Measurements from ENCODE around the gene PRR19. TPM values are rescaled to one million over a fixed set of nuclear protein-coding genes. Genes with fewer than 3 reads are reported as not detected.

PRR19 gene
- total RNA-seq, 1 experiment from 2014 or later: 3.6 TPM

- Histone ChIP-seq H3K4me1 (ENCODE audit: insufficient read depth, low read length, poor library complexity, severe bottlenecking) (no peaks in the 10 kb centered on the region), H3K4me3 (ENCODE audit: low read depth, low read length, poor library complexity, severe bottlenecking) (peak within 1 kb of the TSS; percentile 66), H3K36me3 (ENCODE audit: insufficient read depth, low read length, poor library complexity, severe bottlenecking) (no peaks in the 10 kb centered on the region), H3K27ac (ENCODE audit: low read depth, low read length, poor library complexity, severe bottlenecking) (no peak within 1 kb of the TSS), H3K27me3 (replicated peaks; ENCODE audit: insufficient read depth, low read depth, low read length, poor library complexity) (no peaks in the 10 kb centered on the region), H3K9me3 (ENCODE audit: low read depth, low read length, poor library complexity, severe bottlenecking) (no peaks in the 10 kb centered on the region)
- CTCF ChIA-PET: no interaction called here
- TF ChIP-seq EZH2 (IDR thresholded peaks at IDR 0.05; ENCODE audit: borderline replicate concordance, low read depth, low read length, poor library complexity, severe bottlenecking): no peak
- peak; percentile 34; the same call in 1 of the 2 replicates for TF ChIP-seq CTCF (conservative IDR thresholded peaks at IDR 0.05; ENCODE audit: low read depth, low read length)
- DNase-seq (ENCODE audit: low spot score): peak; percentile 68
- intact Hi-C loops (cut with micrococcal nuclease; ENCODE audit: unreplicated experiment): no loop called here
- no TSS peak for BruUV-seq (replicated peaks)
- POLR2A ChIA-PET (ENCODE audit: low non-redundant PET): no interaction called here
Observed at GRCh38 chr19:42313096-42313839, 11.3 kb downstream of the PRR19 start, which contains the start of gene TMEM145. Gene TMEM145, plus strand, starts transcription at chr19:42313309. Its CDS starts 68 bp downstream, at chr19:42313377.

DNA sequence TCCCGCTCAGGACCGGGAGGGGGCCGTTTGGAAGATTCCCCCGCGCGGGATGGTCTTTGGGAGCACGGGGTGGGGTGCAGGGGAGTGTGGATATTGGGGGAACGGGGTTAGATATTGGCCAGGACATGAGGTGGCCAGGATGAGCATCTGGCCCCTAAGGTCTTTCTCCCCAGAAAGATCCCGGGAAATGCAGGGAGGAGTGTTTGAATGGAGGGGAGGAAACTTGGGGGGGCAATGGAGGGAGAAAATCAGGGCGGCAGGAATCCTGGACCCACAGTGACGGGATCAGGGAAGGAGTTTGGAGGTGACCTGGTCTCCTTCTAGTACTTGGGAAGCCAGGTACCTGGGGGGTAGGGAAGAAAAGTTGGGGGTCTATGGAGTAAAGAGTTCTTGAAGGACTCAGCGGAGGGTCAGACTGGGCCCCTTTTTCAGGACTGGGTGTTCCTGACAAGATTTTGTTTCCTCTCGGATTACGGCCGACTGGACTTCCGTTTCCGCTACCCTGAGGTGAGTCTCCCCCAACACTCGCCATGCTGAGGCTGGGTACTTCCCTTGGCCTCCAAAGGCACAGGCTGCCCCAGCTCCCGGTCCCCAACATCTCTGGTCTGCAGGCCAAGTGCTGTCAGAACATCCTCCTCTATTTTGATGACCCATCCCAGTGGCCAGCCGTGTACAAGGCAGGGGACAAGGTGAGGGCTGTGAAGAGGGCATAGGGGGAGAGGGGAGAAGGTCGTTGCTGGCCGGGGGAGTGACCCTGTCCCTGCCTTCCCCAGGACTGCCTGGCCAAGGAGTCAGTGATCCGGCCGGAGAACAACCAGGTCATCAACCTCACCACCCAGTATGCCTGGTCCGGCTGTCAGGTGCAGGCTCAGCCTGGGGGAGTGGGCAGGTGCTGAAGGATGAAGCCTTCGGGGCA, 12.2 kb downstream of the PRR19 start:
- no TSS peak for BruUV-seq (replicated peaks)
- no peaks in the 10 kb centered on the region for H3K27me3 ChIP-seq (replicated peaks; ENCODE audit: insufficient read depth, low read depth, low read length, poor library complexity)
- intact Hi-C loops (cut with micrococcal nuclease; ENCODE audit: unreplicated experiment): no loop called here
- H3K4me3 ChIP-seq (ENCODE audit: low read depth, low read length, poor library complexity, severe bottlenecking): peak overlapping the region; percentile 66
- DNase-seq (ENCODE audit: low spot score): no peak
- ChIA-PET POLR2A (ENCODE audit: low non-redundant PET) (no interaction called here), CTCF (no interaction called here)
- no peaks in the 10 kb centered on the region for H3K36me3 ChIP-seq (ENCODE audit: insufficient read depth, low read length, poor library complexity, severe bottlenecking)
- H3K27ac ChIP-seq (ENCODE audit: low read depth, low read length, poor library complexity, severe bottlenecking): no peak overlapping the region
- TF ChIP-seq EZH2 (IDR thresholded peaks at IDR 0.05; ENCODE audit: borderline replicate concordance, low read depth, low read length, poor library complexity, severe bottlenecking) (no peak), CTCF (conservative IDR thresholded peaks at IDR 0.05; ENCODE audit: low read depth, low read length) (no peak)
- H3K9me3 ChIP-seq (ENCODE audit: low read depth, low read length, poor library complexity, severe bottlenecking): no peaks in the 10 kb centered on the region
- no peaks in the 10 kb centered on the region for H3K4me1 ChIP-seq (ENCODE audit: insufficient read depth, low read length, poor library complexity, severe bottlenecking)

GRCh38 chr19:42315024-42315423, 13.1 kb downstream of the PRR19 start:
- no peak overlapping the region for H3K27ac ChIP-seq (ENCODE audit: low read depth, low read length, poor library complexity, severe bottlenecking)
- no peak overlapping the region for H3K4me3 ChIP-seq (ENCODE audit: low read depth, low read length, poor library complexity, severe bottlenecking)
- TF ChIP-seq CTCF (conservative IDR thresholded peaks at IDR 0.05; ENCODE audit: low read depth, low read length) (no peak), EZH2 (IDR thresholded peaks at IDR 0.05; ENCODE audit: borderline replicate concordance, low read depth, low read length, poor library complexity, severe bottlenecking) (no peak)
- no peaks in the 10 kb centered on the region for H3K36me3 ChIP-seq (ENCODE audit: insufficient read depth, low read length, poor library complexity, severe bottlenecking)
- intact Hi-C loops (cut with micrococcal nuclease; ENCODE audit: unreplicated experiment): no loop called here
- ChIA-PET POLR2A (ENCODE audit: low non-redundant PET) (no interaction called here), CTCF (no interaction called here)
- H3K27me3 ChIP-seq (replicated peaks; ENCODE audit: insufficient read depth, low read depth, low read length, poor library complexity): no peaks in the 10 kb centered on the region
- no peaks in the 10 kb centered on the region for H3K9me3 ChIP-seq (ENCODE audit: low read depth, low read length, poor library complexity, severe bottlenecking)
- no TSS peak for BruUV-seq (replicated peaks)
- no peaks in the 10 kb centered on the region for H3K4me1 ChIP-seq (ENCODE audit: insufficient read depth, low read length, poor library complexity, severe bottlenecking)
- no peak for DNase-seq (ENCODE audit: low spot score)
